ENCODE measurements around the gene PCGF1.
"Not testable (repeated sequence)": the region's sequence is repeated elsewhere in the genome, so short reads cannot be mapped to it uniquely, and the experiment has no call there.

Gene PCGF1

DNA sequence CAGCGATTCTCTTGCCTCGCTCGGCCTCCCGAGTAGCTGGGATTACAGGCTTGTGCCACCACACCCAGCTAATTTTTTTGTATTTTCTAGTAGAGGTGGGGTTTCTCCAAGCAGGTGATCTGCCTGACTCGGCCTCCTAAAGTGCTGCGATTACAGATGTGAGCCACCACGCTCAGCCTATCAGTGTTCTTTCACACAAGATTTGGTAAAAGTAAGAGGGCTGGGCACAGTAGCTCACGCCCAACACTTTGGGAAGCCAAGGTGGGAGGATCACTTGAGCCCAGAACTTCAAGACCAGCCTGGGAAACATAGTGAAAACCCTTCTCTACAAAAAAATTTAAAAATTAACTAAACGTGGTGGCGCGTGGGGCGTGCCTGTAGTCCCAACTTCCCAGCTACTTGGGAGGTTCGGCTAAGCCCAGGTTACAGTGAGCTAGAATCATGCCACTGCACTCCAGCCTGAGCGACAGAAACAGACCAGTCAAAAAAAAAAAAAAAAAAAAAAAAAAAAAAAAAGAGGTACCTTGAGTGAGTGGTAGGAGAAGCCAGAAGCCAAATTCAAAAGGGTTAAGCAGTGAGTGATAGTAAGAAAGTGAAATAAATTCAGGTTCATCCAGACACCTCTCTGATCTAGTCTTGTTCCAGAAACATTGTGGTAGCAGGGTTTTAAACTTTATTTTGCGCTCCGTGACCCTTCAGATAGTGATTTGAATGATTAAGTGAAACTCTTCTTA is 36.0 kb downstream of the PCGF1 start:
- DNase-seq: no peak

DNA sequence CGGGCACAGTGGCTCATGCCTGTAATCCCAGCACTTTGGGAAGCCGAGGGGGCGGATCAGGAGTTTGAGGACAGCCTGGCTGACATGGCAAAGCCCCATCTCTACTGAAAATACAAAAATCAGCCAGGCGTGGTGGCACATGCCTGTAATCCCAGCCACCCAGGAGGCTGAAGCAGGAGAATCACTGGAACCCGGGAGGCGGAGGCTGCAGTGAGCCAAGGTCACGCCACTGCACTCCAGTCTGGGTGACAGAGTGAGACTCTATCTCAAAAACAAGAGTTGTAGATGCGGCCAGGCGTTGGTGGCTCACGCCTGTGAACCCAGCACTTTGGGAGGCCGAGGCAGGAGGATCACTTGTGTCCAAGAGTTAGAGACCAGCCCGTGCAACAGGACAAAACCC is 36.8 kb downstream of the PCGF1 start:
- not testable (repeated sequence) for DNase-seq

DNA sequence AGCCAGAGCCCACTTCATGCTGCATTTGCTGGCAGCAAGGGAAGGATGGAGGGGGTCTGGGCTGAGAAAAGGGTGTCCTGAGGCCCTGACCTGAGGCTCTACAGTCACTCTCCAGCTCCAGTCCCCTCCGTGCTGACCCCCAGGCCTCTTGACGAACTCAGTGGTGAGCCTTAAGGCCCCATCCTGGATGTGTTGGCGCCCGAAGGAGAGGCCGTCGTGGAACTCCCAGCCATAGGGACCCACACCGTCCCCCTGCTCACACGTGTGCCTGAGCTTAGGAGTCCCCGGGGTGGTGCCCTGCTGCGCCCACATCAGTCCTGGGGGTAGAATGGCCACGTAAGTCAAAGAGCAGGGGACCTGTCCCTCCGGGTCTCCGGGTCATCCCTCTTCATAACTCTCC is 43.1 kb downstream of the PCGF1 start:
- DNase-seq: no peak

DNA sequence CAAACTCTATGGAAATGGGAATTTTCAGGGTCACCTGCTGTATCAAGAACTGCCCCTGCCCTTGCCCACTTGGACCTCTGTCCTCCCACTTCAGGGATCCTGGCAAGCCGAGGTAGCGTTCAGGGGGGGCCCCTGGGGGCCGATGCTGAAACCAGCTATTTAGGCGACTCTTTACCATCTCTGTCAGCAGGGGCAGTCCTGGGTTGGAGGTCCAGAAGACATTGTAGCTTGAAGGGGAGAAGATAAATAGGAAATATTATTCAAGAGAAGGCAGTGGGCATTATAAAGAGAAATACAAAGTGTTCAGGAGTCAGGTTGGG is 44.7 kb downstream of the PCGF1 start:
- no peak for DNase-seq

DNA sequence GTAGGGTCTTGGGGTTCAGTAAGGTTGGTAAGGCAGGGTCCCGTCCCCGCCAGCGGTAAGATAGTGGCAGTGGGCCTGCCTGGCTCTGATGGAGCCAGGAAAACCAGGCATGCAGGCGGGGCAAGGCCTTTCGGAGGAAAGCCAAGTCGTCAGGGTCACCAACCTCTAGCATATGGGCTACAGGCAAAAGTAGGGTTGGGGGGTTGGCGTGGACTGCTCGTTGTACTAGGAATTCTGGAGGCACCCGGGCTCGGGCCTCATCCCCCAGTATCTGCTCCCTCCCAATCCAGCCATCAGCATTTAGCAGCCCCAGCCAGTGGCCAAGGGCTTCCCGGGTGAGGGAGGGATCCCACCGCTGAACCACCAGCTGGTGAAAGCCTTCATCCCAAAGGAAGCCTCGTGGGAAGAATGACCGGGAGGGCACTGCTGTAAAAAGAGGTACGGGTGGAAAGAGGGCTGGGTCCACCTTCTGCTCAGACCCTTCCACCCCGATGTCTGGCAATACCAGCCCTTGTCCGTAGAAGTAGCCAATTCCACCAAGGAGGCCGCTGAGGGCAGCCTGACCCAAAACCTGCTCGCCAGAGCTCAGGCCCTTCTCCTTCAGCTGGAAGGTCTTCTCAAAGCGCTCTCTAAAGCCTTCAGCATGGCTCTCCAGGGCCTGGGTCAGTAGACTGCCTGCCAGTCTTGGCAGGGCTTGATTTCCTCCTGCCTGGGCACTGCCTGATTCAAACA is 45.3 kb downstream of the PCGF1 start:
- no peak for DNase-seq

DNA sequence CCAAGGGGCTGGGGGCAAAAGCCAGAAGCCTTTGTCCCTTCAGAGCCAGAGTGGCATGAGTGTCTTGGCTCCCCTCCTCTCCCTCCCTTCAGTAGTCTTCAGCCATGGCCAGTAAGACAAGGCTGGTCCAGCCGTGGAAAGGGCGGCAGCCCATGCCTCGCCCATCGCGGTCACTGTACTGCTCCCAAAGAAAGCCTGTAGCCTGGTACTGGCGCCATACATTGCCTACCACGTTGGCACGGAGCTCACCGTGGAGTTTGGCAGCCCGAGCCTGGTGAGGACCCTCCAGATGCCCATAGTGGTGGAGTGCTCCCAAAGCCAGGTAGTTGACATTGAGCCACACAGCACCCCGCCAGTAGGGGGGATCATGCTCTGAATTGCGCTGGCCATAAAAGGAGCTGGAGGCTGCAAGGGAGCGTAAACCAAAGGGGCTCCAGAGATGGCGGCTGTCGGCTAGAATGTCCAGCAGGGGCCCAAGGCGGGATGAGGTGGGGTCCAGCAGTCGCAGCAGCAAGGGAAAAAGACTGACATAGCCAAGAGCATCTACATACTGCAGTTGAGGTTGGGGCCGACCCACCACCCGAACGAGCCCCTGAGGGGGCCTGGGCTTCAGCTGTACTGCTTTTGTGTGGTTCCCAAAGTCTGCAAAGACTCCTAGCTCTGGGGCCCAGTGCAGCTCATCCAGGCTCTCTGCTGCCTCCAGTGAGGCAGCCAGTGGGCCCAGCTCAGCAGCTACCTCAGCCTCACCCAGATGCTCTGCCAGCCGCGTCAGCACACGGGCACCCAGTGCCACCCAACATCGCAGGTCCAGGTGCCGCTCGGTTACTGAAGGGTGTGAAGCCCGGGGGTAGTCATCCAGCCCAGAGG is 46.1 kb downstream of the PCGF1 start:
- no peak for DNase-seq

DNA sequence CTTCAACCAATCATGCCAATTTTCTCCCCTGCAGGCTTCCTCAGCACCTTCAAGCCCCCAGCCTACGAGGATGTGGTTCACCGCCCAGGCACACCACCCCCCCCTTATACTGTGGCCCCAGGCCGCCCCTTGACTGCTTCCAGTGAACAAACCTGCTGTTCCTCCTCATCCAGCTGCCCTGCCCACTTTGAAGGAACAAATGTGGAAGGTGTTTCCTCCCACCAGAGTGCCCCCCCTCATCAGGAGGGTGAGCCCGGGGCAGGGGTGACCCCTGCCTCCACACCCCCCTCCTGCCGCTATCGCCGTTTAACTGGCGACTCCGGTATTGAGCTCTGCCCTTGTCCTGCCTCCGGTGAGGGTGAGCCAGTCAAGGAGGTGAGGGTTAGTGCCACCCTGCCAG is 47.3 kb downstream of the PCGF1 start:
- DNase-seq: not testable (repeated sequence)

DNA sequence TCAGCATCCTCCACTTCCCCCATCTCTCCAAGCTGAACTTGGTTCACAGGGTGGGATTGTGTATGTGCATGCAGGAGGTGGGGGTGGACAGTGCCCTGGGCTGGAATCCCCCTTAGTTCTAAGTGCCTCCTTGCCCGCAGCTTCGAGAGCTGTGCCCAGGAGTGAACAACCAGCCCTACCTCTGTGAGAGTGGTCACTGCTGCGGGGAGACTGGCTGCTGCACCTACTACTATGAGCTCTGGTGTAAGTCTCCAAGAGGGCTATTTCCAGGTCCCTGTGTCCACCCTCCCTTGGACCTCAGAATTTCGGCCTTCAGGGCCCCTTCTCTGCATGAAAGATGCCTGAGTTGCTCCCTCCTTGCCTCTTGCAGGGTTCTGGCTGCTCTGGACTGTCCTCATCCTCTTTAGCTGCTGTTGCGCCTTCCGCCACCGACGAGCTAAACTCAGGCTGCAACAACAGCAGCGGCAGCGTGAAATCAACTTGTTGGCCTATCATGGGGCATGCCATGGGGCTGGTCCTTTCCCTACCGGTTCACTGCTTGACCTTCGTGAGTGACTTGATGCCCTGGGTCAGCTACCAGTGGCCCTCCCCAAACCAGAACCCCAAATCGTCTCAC is 47.9 kb downstream of the PCGF1 start:
- not testable (repeated sequence) for DNase-seq

DNA sequence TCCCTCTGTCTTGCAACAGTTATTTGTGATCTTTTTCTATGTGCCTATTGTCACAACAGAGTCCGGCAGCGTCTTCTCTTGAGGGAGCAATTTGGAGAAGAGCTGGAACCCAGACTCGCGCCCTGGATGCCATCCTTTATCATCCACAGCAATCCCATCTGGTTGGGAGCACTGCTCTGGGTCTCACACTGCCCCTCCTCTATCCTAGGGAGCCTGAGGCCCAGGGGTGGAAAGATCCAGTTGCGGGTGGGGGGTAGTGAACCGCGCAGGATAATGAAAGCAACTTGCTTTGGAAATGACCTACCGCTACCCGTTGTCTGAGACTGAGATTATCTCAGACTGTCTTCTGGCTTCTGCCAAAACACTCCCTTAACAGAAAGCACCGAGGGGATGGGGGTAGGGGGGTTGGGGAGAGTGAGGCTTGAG is 48.5 kb downstream of the PCGF1 start:
- DNase-seq: no peak

DNA sequence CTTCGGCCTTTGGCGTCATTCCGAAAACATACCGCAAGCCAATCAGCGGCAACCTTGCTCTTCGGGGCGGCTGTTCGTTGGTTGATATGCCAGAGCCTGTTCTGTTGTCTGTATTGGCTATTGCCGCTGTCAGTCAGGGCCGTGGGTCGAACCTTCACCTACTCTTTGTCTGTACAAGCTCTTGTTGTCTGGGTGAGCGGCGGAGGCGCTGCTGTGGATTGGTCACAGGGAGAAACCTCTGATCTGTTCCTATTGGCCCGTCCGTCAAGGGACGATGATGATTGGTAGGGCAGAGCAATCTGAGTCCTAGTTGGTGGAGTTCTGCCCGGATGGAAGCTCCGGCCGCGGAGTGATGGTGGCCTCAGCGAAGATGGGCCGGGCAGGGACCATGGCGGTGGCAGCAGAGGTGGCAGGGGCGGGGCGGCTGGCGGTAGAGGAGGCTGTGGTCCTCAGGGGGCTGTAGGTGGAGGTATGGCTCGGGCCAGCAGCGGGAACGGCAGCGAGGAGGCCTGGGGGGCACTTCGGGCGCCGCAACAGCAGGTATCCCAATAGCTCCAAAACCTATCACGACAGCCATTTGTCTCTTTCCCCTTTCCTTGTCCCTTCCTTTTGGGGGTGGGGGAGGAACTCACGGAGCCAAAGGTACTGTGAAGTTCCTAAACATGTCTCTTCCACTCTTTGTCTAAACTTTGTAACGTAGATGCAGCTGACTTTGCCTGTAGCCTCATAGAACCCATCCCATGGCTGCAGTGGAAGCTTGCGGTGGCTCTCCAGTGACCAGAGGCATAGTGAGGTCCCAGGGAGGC is 49.2 kb downstream of the PCGF1 start, which contains the start of gene WBP1:
TSS of gene WBP1 (plus strand) at position 307 of the 806 bp plus-strand sequence. CDS start at position 472, 165 bp downstream.
- peak; percentile 99 for DNase-seq

DNA sequence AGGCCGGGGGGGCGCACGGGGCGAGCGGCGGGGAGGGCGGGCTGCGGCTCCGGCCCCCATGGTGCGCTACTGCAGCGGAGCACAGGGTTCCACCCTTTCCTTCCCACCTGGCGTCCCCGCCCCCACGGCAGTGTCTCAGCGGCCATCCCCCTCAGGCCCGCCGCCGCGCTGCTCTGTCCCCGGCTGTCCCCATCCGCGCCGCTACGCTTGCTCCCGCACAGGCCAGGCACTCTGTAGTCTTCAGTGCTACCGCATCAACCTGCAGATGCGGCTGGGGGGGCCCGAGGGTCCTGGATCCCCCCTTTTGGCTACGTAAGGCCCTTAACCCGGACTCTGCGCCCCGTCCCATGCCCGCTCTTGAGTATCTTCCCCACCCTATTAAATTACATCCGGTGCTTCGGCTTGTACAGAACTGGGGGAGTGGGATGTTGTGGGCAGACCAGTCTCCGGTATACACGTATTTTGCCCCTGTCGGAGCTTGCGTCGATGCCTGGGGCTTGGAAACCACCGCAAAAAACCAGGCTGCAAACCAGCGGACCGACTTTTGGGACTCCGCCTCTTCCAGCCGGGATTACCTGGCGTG is 49.9 kb downstream of the PCGF1 start:
- DNase-seq: no peak

DNA sequence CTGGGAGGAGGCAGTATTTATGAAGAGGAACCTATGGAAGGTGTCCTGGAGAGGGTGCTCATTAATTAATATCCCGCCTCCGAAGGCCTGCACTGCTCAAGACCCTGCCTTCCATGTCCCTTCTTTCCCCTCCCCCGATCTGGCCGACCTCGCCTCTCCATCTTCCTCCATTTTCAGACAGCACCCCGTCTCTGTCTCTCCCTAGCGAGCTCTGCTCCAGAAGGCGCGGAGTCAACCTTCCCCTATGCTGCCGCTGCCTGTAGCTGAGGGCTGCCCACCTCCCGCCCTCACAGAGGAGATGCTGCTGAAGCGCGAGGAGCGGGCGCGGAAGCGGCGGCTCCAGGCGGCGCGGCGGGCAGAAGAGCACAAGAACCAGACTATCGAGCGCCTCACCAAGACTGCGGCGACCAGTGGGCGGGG is 50.4 kb downstream of the PCGF1 start:
- no peak for DNase-seq

Data from amniotic stem cell (primary cell).